ENCODE results near the gene FBN2.

Gene FBN2
- total RNA-seq = 0 to 0.15 (median 0.04) reads per million in 4 donors

DNA sequence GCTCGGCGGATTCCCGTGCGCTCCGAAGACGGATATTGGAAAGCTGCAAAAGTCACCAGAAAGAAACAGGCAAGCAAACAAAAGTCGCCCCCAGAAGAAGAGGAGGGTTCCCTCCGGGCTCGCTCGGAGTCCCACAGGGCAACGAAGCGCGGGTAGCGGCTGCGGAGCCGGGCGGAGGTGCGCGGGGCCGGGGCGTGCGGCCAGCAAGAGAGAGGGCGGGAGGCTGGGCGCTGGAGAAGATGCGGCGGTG is at the start of gene FBN2:
Gene FBN2, minus strand, starts transcription at position 246 of the 250 bp plus-strand sequence. CDS start 642 bp downstream, outside the sequence.
- DNase-seq = no peak

DNA sequence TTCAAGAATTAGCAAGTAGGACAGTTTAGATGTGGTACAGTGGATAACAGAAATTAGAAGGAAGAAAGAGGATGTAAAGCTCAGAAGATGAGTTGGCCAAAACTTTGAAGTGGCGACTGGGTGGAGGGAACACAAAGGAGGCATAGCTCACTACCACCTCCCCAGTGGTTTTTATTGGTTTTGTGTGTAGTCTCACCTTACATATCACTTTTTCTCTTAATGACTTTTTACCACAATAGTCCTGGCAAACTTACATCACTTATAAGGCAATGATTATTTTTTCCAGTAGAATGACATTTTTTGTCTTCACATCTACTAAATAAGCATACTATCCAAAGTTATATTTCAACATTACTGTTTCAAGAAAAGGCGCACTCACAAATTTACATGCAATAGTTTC is 49.2 kb upstream of the FBN2 start:
- no peak for DNase-seq

DNA sequence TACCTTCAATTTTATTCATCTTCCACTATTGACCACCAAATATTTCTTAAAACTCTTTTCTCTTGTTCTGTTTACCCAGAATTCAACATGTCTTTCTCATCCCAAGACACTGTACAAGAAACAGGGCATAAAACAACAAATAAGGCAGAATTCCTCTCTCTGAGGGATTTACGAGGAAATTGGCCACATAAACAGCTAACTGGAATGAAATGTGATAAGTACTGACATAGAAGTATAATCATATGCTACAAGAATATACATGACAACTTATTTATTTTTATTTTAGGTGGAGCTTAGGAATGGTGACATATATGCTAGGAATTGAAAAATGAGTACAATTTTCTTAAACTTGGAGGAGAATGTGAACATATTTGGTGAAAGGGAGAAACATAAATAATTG is 48.8 kb upstream of the FBN2 start:
- no peak for DNase-seq

DNA sequence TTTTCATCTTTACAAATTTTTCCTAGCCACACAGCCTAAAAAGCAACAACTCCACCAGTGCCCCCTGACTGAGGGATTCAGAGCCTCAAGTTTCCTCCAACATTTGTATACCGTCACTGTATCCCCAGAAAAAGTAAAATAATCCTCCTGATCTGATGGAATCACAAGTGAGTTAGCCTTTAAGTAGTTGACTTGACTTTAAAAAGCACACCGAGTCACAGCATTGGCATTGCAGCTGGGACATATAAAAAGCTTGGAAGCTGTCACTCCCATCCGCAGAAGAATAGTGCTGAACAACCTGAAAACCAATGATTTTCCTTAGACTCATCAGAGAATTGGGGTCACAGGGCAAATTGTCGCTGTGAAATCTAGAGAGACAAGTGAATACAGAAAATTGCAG is 41.6 kb upstream of the FBN2 start:
- no peak for DNase-seq

DNA sequence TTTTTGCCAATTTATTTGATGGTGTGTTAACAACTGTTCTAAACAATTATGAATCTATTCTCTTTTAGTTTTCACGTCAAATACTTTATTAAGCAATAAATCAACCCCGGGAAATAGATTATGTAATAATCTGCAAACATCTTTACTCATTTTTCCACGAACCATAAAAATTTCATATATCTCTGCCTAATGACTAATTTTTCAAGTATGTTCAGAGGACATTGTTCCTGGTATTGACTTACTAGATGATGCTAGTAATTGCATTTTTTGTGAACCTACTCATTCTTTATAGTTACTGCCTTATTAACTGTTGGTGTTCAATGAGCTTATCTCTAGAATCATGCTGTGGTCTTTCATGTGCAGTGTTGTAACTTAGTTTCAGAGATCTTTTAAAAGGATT is 41.0 kb upstream of the FBN2 start:
- no peak for DNase-seq

DNA sequence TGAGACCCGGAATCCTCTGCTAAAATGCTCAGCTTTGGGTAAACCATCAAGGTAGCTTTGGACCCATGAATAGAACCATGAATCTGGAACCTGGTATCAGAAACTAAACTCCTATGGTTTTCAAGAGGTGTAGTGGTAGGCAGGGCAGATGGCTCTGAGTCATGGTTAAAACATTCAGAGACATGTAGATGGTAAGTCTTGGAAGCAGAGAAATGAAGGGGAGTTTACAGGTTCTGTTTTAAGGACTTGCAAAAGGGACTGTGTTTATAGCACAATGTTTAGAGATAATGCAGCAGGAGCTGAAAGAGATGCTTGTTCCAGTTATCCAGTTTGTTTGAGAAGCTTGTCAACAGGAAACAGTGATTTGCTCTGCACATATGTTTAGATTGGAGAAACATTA is 36.0 kb upstream of the FBN2 start:
- no peak for DNase-seq

DNA sequence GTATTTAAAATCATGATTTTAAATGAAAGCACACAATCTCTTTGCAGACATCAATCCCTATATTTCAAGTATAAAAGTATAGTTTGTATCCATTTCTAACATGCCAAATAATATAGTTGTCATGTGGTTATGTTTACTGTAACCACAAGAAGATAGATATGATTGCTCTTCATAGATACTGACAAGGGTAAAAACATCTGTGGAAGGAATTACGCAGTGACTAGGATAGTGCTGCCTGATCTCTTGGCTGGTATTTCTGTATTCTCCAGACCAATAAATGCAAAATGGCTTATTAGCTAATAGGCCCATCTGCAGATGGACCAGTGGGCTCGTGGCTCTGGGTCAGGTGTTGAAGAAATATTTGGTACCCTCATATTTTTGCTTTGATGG is 34.9 kb upstream of the FBN2 start:
- no peak for DNase-seq

DNA sequence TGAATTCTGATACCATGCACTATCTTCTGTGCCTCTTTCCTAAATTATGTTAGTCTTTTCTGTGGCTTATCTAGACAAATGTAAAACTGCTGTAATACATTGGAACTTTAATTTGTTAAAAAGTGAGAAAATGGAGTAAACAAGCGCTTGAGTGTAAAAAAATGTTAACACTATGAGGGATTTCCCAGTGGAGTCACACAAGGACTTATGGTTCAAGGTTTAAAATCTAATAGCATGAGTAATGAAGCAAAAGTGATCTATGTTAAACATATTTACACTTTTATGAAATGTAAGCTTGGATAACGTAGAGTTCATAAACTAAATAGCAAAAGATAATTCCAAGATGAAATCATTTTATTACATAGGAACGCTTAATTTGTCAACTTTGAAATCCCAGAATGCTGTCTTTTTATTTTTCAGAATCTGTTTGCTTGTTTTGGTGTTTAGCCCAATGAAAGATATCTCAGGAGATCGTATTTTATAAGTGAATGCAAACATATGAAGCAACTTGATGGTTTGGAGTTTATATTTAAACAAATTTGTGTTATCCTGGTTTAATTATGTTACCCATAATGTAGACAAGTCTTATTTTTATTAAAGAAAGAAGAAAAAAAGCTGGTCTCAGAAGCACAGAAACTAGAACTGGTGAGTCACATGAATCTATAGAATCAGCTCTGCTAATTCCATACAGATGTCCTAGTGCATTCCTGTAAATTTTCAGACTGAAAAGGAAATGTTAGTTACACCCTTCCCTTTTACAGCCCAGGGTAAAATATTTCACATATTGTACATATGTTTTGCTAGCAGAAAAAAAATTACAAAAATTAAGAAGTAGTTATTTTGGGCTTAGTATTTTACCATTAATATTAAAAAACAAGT is 34.2 kb upstream of the FBN2 start:
- DNase-seq = no peak

DNA sequence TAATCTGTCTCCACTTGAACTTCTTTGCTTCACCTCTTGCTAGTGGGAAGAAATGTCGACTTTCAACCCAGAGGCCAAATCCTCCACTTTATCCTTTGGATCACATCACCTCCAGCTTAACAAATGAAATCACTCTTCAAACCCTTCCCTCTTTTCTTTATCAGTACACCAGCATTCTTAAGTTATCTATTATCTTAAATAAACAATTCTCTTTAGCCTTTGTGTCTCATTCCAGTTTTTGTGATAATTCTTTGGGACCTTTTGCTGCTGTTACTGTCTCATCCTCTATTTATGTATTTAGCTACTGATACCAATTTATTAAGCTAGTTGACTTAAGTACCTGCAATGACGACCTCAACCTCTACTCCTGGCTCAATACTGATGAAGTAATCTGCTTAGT is 28.1 kb upstream of the FBN2 start:
- no peak for DNase-seq

DNA sequence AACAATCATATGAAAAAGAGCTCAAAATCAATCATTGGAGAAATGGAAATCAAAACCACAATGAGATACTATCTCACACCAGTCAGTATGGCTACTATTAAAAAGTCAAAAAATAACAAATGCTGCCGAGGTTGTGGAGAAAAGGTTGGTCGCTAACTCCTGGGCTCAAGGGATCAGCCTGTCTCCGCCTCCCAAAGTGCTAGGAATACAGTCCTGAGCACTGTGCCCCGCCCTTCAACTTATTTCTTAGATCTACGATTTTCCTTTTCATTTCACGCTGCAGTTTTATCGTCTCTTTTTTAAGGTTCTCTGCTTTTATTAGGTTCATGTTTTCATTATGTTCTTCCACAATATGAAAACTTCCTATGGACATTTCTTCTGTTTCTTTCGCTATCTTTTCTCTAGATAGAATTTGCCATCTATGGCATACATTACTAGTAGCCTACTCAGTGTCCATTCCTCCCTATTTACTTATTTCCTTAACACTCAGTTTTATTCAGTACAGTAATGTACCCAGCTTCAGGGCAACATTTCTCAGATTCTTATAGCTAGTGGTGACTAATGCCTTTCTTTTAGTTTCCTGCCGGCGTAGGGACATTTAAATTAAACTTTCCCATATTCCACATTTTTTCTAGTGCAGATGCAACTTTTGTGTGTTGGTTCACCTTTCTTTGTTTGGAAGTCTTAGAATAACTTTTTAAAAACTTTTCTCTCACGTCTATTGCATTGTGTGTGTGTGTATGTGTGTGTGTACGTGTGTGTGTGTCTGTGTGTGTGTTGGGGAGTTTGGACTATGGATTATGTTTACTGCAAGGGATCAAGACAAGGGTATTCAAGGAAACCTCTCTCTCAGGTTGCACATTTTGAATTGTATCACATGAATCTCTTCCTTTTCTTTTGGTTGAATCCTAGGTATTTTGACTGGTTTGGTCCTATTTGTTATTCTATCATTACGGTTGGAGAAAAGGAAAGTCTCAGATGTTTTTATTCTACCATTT is 21.6 kb upstream of the FBN2 start:
- DNase-seq = no peak

DNA sequence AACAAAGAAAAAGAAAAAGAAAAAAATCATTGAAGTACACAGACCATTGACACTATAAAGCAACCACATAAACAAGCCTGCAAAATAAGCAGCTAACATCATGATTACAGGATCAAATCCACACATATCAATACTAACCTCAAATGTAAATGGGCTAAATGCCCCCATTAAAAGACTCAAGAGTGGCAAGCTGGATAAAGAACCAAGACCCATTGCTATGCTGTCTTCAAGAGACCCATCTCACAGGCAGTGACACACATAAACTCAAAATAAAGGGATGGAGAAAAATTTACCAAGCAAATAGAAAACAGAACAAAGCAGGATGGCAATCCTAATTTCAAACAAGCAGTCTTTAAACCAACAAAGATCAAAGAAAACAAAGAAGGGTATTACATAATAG is 15.7 kb upstream of the FBN2 start:
- DNase-seq = no peak

DNA sequence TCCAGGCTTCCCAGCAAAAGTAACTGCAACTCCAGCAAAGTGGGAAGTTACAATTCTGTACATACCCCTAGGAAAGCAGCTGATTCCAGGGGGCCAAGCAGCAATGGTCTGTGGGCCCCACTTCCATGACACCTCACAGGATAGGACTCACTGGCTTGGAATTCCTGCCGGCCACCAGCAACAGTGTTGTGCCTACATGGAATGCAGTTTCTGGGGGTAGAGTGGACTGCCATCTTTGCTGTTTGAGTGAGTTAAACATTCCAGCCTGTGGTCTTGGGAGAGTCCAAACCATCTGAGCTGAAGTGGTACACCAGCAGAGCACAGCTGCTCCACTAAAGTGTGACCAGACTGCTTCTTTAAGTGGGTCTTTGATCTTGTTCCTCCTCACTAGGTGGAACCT is 13.4 kb upstream of the FBN2 start:
- DNase-seq = no peak

DNA sequence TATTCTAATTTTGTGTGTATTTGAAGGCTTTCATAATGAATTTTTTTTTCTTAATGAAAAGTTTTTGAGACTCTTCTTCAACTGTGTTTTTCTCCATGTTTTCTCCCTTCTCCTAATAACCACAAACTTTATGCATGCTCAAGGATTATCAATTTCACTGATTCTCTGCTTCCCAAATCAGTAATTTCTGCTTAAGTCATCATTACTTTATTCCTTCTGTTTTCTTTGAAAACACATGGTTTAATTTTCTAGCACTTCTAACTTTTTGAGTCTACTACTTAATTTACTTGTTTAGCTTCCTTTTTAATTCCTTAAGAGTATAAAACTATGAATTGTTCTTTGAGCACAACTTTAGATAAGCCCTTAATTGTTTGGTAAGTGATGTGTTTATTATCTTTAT is 11.5 kb upstream of the FBN2 start:
- DNase-seq = no peak

DNA sequence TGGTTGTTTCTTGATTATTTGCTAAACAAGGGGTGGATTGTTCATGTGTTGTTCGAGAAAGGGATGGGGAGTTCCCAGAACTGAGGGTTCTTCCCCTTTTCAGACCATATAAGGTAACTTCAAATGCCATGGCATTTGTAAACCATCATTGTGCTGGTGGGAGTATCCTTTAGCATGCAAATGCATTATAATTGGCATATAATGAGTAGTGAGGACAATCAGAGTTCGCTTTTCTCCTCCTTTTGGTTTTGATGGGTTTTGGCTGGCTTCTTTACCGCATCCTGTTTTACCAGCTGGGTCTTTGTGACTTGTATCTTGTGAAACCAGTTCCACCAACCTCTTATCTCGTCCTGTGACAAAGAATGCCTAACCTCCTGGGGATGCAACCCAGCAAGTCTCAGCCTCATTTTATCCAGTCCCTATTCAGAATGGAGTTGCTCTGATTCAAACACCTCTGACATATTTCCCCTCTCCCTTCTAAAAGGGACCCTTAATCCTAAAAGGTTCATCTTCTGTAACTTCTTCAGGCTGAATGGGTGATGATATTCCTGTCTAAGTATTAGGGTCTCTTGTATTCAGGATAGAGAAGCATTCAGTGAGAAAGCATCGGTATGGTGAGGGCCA is 8.7 kb upstream of the FBN2 start:
- no peak for DNase-seq

DNA sequence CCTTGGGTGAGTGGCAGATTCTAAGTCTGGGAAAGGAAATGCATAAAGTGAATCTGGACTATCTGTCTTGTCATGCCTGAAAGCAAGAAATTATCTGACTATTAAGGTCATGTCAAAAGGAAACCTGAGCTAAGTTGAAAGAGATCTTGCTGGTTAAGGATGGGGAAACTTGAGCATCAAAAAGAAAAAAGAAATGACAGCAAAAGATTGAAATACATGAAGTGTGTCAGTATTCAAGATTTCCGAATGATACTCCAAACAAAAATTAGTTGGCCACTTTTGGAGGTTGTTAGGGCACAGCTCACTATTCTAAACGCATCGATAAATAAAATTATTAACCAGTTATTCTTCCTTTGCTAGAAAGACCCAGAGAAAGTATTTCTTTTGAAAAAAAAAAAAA is 3.3 kb upstream of the FBN2 start:
- DNase-seq = no peak

DNA sequence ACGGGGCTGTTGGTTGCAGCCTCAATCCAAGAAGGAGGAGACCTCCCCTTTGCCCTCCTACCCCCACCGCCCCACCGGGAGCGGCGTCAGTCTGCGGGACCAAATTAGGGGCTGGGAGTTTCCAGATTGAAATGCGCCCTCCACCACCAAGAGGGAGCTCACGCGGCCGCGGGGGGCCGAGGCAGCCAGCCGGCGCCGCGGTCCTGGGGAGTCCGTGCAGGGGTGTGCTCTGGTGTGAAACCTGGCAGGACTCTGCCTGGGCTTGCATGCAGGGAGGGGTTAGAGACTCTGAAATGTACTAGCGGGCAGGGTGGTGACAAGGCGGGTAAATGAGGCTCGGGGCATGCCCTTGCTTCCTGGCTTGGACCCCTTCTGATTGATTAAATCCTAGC is 989 bp upstream of the FBN2 start:
- DNase-seq = no peak

DNA sequence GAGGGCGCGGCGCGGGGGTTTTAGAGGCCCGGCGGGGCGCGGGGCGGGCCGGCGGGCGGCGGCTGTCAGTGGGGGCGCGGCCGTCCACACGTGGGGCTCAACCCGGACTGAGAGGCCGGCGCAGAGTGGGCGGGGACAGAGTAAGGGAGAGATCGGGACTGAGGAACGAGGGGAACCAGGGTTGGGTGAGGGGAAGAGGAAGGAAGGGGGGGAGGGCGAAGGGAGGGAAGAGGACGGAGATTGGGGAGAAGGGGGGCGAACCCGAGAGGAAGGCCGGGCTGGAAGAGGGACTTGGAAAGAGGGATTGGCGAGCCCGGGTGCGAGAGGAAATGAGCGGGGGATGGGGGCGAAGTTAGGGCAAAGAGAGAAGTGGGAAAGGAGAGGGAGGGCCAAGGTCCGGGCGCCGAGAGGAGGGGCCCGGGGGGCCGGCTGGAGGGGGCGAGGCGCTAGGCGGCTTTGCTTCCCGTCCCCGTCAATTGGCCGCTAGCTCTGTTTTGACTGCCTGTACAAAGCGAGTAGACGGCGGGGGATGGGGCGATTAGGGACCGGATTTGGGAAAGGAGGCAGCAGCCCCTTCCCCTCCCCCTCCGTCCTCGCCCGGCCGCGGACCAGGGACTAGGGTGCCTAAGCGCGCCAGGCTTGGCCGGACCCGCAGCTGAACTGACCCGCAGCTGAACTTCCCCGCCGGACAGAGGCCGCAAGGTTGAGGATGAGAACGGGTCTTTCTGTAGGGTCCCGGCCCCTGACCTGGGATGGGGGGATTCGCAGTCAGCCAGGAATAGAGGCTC is 399 bp upstream of the FBN2 start:
- DNase-seq = no peak

DNA sequence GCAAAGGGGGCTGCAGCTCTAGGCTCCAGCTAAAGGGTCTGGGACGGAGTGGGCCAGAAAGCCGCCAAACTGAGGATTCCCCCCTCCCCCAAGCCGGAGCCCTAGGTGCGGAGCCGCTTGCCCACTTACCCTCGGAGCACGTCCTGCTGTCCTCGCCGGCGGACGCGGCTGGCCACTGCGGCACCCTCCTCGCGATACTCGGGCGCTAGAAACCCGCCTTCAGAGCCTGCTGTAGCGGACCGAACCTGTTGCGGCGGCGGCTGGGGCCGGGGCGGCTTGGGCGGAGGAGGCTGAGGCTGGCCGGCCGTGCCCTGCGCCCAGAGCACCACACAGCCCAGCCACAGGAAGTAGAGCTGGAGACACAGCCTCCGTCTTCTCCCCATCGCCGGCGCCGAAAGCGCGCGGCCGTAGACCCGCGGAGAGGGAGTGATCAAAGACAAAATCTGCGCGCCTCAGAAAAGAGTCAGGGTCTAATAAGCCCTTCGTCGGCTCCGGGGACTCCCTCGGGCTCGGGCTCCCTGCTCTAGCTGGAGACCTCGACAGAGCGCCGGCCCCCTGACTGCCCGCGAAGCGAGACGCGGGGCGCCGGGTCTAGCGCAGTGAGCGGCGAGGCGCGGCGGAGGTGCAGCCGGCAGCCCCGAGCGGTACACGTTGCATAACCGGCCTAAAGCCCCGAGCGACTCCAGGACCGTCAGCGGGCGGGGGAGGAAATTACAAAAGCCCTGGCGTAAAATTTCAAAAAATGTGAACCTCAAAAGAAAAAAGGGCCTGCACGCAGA is 635 bp downstream of the FBN2 start:
- no peak for DNase-seq

DNA sequence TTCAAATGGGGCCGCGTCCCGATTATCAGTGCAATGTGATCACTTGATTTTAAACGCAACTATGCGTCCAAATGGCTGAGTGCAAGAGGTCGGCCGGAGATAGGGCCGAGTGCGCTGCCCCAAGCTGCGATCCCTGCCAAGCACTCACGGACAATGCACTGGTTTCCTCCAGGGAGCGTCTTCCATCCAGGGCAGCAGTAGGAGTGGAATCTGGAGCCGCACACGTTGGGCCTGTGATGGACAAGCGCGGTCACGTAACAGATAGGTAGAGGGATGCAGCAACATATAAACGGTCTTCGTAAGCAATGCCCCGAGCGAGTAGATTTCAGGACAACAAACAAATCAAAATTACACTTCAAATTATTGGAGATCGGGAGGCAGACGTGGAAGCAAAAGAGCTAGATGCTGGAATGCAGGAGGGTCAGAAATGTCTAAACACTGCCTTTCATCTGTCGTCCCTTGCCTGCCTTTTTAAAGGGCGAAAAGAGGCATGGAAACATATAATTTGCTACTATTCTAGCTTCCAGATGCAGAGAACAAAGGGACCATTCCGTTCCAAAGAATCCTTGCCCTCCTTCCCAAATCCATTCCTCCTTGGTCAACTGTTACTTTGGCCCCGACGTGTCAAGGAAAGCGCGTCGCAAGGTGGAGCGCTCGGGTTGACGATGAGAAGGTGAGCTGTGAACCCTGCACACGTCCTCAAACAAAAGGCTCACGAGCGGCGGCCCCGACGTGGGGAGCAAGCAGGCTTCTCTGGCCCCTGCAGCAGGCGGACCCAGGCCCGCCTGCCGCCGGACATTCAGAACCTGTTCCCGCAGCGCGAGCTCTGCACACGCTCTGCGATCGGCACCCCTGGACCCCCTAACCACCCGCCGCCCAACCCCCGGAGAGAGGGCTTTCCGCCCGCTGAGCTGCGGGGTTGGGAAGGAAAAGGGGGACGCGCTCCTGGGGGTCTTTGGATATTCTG is 1.5 kb downstream of the FBN2 start:
- no peak for DNase-seq

DNA sequence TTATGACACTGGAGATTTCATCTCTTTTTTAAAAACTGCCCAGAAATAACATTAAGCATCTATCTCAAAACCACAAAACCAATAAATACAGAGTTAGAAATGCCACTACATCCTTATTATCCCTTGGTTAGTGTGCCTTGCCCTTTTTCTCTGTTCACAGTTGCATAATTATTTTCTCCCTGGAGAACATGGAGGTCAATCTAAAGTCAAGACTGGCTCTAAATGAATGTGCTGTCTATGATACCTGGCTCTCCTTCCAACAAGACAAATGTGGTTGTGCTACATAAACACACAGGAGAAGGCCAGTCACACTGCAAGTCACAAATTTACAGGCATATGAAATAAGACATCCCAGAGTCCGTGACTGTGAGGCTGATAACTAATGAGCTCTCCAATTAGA is 2.8 kb downstream of the FBN2 start:
- no peak for DNase-seq

DNA sequence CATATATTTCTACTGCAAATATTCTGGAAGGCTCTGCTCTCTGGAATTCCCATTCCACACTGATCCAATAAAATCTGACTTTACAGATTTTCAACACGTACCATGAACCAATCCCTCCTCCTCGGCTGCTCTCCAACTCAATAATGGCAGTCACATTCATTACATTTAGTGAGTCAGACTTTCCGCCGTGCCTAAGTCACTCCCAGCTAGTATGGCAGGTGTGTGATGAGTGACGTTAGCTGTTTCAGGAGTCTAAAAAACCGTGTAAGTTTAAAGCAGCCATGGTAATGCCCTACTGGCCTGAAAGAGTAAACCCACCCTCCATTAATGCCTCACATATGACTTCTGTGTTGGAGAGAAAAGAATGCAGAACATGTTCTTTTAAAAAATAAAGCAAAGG is 3.3 kb downstream of the FBN2 start:
- DNase-seq = no peak
